T-helper 2 cell (primary cell): ENCODE data around the gene CDK2.
A peak's percentile ranks its signal among the peaks of the same experiment; 100 is the strongest.
"Not testable (repeated sequence)": the region's sequence is repeated elsewhere in the genome, so short reads cannot be mapped to it uniquely, and the experiment has no call there.

Source experiments
- DNase-seq, 5 experiments: peaks; one replicate each; pipeline versions ENCODE4 v3.0.0 to v3.0.0-alpha.2; 2012 to 2022
- total RNA-seq, 2 donors: gene quantifications; one replicate each; lab custom pipeline; 2026; lab: John Stamatoyannopoulos, UW

The CDK2 gene
- 16.2 to 19.1 reads per million in 2 donors for total RNA-seq

DNA sequence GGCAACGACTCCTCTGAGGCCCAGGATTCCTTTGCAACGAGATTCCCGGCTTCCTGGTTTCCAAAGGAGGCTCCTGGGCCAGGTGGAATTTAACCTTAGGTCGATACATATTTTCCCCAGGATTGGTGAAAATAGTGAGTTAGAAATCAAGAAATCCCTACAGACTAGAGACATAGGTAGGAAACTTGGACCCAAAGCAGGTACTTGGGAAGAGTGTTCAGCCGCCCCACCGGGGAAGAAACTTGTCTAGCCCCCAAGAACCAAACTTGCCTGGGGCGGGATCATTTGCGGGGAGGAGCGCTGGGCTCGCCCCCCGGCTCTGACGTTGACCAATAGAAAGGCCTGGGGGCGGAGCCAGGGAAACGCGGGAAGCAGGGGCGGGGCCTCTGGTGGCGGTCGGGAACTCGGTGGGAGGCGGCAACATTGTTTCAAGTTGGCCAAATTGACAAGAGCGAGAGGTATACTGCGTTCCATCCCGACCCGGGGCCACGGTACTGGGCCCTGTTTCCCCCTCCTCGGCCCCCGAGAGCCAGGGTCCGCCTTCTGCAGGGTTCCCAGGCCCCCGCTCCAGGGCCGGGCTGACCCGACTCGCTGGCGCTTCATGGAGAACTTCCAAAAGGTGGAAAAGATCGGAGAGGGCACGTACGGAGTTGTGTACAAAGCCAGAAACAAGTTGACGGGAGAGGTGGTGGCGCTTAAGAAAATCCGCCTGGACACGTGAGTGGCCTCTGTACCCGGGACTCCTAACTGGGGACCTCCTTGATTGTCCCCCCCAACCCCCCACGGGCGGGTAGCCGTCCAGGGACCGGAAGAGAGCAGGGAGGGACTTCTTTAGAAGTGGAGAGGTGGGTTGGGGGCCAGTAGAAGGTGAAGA lies at the start of gene CDK2:
Gene CDK2, plus strand, starts transcription at position 423 of the 874 bp plus-strand sequence. Its CDS starts 179 bp downstream, at position 602.
- peak; percentile 78 to 88 (median 82) for DNase-seq

DNA sequence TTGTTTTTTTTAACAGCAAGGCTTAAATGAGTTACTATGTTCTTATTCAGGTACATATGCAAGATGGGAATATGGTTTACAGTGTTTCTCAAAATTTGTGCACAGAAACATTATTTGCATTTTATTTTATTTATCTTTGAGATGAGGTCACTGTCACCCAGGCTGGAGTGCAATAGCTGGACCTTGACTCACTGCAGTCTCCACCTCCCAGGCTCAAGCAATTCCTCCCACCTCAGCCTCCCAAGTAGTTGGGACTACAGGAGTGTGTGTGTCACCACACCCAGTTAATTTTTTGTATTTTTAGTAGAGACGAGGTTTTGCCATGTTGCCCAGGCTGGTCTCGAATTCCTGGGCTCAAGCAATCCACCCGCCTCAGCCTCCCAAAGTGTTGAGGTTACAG lies 47.6 kb upstream of the CDK2 start:
- not testable (repeated sequence) for DNase-seq

DNA sequence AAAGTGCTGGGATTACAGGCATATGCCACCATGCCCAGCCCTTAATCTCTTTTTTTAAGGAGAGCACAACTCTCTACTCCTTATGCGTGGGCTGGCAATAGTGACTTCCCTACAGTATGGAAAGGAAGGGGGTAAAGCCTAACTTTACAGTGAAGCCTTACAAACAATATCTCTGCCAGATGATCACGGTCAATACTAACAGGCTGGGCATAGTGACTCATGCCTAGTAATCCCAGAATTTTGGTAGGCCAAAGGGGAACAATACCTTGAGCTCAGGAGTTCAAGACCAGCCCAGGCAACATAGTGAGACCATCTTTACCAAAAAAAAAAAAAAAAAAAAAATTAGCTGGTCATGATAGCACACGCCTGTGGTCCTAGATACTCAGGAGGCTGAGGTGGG lies 44.5 kb upstream of the CDK2 start:
- DNase-seq: no peak

DNA sequence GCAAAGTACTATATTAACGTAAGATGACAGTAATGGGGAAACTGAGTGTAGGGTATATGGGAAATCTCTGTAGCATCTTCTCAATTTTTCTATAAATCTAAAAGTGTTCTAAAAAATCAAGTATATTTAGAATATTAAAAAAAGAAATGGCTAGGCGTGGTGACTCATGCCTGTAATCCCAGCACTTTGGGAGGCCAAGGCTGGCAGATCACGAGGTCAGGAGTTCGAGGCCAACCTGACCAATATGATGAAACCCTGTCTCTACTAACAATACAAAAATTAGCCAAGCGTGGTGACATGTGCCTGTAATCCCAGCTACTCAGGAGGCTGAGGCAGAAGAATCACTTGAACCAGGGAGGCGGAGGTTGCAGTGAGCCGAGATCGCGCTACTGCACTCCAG lies 43.0 kb upstream of the CDK2 start:
- DNase-seq: not testable (repeated sequence)

DNA sequence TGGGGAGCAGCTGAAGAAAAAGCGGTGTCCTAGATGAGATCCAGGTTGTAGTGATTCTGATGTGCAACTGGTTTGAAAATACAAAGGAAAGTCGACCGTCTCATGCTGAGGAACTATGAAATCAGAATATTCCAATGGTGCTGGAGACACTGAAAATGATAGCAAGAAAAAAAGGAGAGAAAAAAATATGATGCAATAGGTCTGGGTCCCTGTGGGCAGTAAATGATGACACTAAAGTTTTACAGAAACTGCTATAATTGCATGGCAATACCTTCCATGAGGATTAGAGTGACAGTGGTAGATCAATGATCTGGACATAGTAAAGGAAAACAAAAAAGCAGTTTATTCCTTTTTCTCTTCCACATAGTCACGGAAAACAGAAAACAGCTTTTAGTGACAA lies 41.3 kb upstream of the CDK2 start:
- DNase-seq: no peak

DNA sequence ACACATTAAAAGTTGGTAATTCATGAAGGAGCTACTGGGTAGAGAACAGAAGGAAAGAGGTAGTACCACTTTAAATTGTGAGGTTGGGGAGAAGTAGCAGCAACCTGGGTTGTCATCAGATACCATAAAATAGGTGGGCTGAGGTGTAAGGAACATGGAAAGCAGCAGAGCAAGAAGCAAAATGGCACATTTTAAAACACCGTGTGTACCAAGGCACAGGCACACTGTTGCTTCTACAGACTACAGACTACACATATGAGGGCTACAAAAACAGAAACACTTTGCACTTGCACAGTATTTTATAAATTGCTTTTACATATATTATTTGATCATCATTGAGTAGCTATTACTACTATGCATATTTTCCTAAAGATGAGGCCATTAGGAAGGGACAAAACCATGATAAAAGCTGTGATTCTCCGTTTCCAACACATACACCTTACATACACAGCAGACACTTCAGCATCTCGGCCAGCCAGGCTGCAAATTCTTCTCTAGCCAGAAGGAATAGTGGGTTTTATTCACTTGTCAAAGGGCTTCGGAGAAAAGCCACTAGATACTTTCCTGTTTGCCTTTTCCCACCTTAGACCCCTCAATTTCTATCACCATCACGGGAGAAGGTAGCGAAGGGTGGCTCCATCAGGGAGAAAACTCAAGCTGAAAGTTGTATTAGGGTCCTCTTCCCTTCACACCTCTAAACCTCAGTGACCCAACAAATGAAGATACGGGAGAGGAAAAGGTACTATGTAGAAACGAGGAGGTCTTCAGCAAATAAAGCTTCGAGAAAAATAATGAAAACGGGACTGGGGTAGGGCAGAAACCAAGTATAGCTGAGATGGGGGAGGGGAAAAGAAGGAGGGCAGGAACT lies 40.5 kb upstream of the CDK2 start:
- peak in 1 of 5 experiments; percentile 42 for DNase-seq

DNA sequence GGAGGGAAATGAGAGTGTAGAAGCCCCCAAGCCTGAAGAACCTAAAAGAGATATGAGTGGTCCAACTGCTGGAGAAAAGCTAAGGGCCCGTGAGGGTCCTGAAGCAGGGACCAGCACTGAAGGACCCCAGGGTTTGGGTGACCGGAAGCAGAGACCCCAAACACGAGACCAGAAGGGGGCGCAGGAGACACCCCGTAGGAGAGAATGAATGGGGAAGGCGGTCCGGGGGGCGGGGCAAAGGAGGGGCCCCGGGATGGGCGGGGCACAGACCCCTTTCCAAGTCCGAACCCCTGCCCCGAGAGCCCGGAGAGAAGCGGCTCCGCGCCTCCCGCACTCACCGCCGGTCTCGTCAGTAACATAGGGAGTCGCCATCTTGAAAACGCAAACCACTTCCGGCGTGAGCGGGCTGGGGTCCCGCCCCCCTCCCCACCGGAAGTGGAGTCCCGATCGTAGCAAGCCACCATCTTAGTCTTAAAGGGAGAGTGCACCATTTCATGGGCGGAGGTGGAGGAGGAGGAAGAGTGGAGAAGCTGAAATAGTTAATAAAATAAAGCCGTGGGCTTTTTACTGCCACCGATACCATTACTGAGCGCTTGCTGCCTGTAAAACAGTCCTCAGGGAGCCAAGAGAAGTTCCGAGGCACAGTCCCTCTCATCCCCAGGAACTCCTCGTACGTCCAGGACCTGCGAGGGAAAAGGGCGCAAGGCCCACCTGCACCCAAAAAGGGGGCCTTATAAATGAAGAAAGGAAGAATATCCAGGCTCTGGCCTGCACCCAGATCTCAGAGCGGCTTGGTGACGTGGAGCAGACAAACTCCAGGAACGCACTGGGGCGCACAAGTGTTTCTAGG lies 39.7 kb upstream of the CDK2 start:
- DNase-seq: peak; percentile 76 to 98 (median 83)

DNA sequence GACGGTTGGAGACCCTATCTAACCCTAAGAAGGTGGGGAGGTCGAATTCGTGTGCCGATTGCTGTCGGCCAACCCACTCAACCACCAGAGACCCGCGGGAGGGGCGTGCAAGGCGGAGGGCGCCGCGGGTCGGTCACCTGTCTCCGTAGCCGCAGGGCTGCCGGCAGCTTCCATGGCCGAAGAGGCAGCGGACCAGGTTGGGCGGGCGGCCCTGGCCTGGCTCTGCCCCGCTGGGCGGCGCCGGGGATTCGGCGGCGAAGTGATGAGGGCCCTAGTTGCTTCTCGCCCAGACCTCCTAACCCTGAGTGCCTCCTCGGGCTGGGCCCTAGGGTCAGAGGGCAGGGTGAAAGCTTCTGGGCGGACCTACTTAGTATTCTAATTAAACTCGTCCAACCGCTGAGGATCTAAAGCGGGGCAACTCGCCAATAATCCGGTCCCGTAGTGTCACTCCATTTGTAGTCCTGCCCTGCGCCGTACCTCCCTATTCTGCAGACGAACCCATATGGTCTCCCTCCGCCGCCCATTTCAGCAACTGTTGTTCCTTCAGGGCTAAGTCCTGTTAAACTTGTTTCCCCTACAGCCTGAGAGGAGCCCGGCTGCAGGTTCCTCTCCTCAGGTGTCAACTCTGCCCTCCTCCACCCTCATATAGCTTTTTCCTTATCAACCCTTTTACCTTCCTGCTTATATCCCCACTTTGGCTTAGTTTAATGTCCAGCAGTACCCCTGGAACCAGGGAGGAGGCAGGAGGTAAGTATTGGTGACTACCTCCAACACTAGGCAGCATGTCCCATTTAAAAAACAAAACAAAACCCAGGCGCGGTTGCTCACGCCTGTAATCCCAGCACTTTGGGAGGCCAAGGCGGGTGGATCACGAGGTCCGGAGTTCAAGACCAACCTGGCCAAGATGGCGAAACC lies 38.8 kb upstream of the CDK2 start, which contains the start of gene PYM1:
Gene PYM1, minus strand, starts transcription at position 307 of the 915 bp plus-strand sequence. Its CDS starts 133 bp downstream, at position 174.
- DNase-seq: peak; percentile 26 to 94 (median 48)

DNA sequence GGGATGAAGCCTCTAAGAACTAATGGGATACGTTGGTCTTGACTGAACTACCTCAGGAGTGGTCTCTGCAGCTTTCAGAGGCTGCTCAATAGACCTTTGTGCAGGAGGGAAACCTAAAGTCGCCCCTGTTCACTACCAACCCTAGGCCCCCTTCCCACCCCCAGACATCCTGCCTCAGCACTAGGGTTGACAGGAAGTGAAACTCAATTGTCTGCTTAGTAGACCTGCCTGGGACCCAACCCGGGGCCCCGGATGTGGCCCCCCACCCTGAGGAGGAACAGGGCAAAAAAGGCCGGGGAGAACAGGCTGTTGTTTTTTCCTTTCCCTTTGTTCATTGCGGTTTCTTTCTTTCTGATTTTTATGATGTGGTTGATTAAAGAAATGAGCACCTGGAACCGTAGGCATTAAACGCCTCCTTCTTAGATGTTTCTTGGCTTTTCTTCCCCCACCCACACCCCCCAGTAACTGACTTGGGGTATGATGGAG lies 37.3 kb upstream of the CDK2 start:
- DNase-seq: peak; percentile 62 to 97 (median 86)

DNA sequence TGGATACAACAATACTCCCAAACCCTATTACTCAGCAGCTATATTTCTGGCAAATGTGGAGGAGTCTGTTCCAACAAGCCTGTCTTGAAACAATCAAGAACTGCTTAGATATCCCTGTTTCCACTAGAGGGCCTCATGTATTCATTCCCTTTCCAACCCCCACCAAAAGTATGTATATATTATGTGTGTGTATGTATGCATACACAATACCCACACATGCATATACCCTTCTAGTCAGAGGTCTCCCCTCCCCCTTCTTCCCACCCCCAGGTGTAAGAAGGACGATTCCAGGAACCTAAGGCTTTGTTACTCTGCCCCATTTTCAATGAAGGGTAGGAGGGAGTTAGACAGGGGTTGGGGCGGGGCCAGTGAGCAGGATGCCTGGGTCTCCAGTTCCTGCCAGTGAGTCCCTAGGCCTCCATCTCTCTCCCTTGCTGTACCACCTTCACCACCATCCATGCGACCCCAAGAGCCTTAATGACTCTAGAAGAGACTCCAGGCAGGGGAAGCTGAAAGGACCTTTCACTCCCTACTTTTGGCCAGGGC lies 35.8 kb upstream of the CDK2 start, which contains the start of gene DGKA:
Gene DGKA, plus strand, starts transcription at position 392 of the 546 bp plus-strand sequence. CDS start 5,342 bp downstream, outside the sequence.
- DNase-seq: peak in 4 of 5 experiments; percentile 46 to 89 (median 68)

DNA sequence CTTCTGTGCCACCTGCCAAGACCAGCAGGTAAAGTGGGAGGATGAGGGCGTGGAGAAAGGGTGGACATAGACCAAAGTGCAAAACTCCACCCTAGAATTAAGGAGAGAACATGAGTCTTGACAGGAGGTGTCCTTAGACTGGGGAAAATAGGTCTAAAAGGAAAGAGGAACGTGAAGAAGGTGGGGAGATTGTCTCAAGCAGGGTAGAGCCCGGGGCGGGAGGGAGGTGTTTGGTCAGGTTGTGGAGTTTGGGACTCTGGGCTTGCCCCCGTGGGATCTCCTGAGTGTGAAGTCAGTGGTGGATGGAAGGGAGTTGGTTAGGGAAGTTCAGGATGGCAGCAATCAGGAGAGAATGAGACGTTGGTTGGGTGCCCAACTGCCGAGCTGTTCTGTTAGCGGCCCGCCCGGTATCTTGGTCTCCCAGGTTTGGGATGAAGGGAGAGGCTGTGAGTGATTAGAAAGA lies 35.3 kb upstream of the CDK2 start:
- no peak for DNase-seq

DNA sequence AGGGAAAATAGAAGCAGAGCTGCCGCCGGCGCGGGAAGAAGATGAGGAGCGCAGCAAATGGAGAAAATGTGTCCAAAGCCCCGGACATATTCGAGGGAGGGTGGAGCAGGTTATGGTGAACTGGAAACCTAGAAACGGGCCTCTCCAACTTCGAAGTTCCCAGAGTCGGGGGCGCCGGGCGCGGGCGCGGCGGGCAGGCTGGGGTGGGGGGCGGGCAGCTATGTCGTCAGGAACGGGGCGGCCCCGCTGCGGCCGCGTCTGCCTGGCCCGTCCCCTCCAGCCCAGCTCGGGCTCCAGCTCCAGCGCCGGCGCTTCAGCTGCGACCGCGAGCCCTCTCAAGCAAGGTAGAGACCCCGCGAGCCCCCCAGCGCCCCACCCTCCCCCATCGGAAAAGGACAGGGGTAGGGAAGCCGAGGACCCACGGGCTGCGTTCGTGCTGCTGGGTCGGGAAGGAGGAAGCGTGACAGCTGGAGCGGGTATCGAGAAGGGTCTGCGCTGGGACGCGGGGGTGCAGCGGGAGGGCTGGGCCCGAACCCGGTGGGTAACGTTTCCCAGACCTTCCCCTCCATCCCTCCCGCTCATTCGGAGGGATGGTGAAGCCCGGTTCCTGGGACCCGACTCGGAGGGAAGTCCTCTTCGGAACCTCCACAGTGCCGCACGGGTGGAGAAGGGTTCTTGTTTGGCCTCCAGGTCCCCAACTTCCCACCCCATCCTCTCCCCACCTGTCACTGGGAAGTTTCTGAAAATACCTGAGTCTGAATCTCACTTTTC lies 34.7 kb upstream of the CDK2 start:
- DNase-seq: peak in 3 of 5 experiments; percentile 12 to 62 (median 23)

DNA sequence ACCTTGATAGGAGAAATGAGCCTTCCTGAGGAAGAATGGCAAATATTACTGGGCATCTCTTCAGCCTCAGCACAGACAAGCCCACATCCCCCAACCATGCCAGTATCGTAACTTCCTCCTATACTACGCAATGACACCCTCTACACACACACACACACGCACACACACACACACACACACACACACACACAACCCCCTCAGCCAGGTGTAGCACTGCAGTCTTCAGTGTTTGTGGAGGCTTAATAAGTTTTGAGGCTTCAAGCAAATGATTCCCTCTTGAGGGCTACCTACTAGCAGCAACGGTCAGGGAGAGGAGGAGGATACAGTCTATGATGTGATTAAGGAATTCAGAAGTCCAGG lies 34.1 kb upstream of the CDK2 start:
- DNase-seq: peak in 3 of 5 experiments; percentile 34 to 93 (median 47)

DNA sequence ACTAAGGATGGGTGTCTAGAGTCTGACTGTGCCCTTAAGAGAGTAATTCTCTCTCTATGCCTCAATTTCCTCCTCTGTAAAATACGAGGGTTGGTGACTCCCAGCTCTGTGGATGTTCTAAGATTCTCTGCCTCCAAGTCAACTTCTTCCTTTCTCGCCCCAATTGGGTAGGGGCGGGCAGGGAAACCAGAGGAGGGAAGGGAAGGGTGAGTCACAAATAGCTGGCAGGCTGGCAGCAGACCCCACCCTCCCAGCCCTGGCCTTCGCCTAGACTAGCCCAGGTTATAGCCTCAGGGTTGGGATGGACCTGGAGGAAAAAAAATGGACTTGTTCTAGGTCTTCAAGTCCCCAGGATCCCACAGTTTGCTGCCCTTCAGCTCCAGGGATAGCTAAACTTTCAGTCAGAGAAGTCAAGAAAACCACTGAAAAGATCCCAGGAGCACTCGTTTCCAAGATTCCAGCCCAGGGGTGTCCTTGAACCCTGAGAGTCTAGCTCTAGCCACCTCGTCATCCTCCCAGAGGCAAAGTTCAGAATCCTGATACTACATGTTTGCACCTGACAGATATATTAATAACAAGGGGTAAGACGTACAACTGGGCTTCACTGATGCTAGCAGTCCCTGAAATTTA lies 33.3 kb upstream of the CDK2 start:
- DNase-seq: no peak

DNA sequence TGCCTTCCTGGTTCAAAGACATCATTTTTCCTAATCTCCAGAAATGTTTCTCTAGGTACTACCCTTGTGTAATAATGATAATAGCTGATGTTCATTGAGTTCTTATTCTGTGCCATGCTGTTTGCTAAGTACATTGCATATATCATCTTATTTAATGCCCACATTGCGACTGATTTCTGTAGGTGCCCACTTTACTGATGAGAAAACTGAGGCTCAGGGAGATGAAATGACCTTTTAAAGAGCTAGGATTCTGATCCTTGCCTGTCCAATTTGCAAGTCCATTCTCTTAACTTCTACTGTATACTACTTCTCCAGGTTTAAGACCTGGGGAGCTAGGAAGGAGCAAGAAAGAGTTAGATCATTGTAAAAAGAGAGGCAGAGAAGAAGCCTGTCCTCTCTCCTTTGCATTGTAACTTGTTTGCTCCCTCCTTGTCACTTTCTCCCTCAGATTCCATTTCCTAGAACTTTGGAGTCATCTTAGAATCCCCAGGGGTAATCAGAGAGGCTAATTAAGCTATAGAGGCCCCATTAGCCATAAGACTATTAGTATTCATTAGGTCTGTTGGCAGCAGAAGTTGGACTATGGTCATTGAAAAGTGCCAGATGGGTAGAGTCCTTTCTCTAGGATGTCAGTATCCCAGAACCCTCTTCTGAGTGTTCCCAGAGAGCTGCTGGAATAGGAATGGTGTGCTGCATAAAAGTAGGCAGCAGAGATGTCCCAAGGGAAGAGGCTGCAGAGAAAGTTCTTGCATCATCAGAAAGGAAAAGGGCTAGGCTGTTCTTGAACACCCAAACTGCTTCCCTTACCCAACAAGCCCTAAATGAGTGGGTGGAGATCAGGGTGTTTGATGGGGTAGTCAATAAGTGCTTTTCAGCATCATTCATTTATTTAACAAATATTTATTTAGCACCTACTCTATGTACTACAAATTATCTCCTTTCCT lies 32.6 kb upstream of the CDK2 start:
- no peak for DNase-seq

DNA sequence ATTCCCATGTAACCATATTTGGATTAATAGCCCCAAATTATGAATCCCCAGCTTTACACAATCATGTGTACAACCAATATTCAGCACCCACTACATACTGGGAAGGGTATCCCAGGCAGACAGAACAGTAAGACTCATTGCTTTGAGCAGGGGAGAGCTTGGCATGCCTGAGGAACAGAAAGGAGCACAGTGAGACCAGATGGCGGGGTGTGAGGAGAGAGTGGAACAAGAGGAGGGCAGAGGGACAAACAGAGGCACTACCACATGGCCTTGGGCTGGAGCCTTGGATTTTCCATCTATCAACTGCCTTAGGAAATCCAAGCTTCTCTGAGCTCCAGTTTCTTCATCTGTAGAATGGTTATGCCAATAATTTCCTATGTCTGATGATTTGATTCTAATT lies 31.9 kb upstream of the CDK2 start:
- DNase-seq: no peak

DNA sequence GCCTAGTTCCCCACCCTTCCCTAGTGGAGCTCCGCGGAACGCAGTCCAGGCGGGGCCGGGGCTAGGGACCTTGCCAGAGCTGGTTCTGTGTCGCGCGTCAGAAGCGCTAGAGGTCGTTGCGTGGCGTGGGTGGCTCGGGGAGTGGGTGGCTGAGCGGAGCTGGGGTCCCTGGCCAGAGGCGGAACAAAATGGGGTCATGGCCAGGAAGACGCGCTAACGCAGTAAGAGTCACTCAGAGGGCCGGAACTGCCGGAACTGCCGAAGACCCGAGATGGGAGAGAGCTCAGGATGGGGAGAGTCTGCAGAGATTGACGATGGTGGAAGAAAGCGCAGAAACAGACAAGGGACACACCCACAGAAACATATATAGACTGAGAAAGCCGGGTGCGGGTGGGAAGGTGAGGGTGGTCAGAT lies 30.9 kb upstream of the CDK2 start:
- DNase-seq: peak in 2 of 5 experiments; percentile 9 to 41

DNA sequence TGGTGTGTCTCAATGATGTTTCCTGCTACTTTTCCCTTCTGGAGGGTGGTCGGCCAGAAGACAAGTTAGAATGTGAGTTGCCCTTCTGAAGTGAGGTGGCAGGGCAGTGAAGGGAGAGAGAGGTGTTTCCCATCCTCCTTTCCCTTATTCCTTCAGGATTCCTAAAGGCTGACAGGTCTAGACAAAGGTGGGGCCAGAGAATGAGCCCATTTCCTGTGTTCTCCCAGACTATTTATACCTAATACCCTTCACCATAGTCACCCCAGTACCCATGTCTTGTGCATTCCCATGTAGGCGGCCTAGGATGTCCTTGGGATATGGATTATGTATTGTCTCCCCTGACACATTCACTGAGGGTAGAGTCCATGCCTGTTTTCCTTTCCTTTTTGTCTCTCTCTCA lies 28.6 kb upstream of the CDK2 start:
- DNase-seq: no peak
